ENCODE measurements around the gene PRDM13.
A peak's percentile ranks its signal among the peaks of the same experiment; 100 is the strongest.

GRCh38 chr6:99602520-99603420, 3.9 kb upstream of the PRDM13 start:
- TF ChIP-seq CTCF (optimal IDR thresholded peaks at IDR 0.05 in 1 of 3, IDR thresholded peaks at IDR 0.05 in 1 of 3, conservative IDR thresholded peaks at IDR 0.05 in 1 of 3; ENCODE audit: extremely low read depth in 1 of 3, insufficient read depth in 2 of 3, low read length in 3 of 3) = no peak
- peak; percentile 62 for TF ChIP-seq EZH2 (IDR thresholded peaks at IDR 0.05; ENCODE audit: low read length)
